Gastrocnemius medialis (tissue), 4 donors: ENCODE results near the gene CCDC126. TPM values are rescaled to one million over a fixed set of nuclear protein-coding genes. Genes with fewer than 3 reads are reported as not detected.
A peak's percentile ranks its signal among the peaks of the same experiment; 100 is the strongest.

Experiments used
- ATAC-seq, 2 donors: fragments of 150-250 bp; one replicate each; pipeline ENCODE4 v1.9.1; 2016
- DNase-seq, 2 donors: peaks; one replicate each; pipeline ENCODE4 v3.0.0-alpha.2; 2019
- H3K27ac ChIP-seq, 4 donors: fragments of 200-600 bp; sonication (generic); 1 replicate in 1 of 4; 2 replicates in 3 of 4; pipeline ENCODE4 v1.5.1; 2016 to 2018; ENCODE audit warnings: mild to moderate bottlenecking in 2 of 4, moderate library complexity in 1 of 4
- H3K27me3 ChIP-seq, 3 donors: fragments of 200-600 bp; sonication (generic) in 2 of 3; 1 replicate in 1 of 3; 2 replicates in 2 of 3; pipeline versions ENCODE4 v1.5.1 to v1.6.0; 2016 to 2019; ENCODE audit warnings: mild to moderate bottlenecking in 1 of 3, moderate library complexity in 1 of 3
- H3K36me3 ChIP-seq, 2 donors: fragments of 200-600 bp; sonication (generic) in 1 of 2; one replicate each; pipeline ENCODE4 v1.5.1; 2017 to 2018
- H3K4me1 ChIP-seq, 2 donors: fragments of 200-600 bp; sonication (generic) in 1 of 2; one replicate each; pipeline ENCODE4 v1.5.1; 2016 to 2017; ENCODE audit warnings: mild to moderate bottlenecking in 2 of 2
- H3K4me3 ChIP-seq, 4 donors: fragments of 200-600 bp; sonication (generic) in 3 of 4; 1 replicate in 1 of 4; 2 replicates in 3 of 4; pipeline ENCODE4 v1.5.1; 2016 to 2019; ENCODE audit warnings: mild to moderate bottlenecking in 2 of 4
- H3K9me3 ChIP-seq, 3 donors: fragments of 200-600 bp; sonication (generic) in 2 of 3; 1 replicate in 1 of 3; 2 replicates in 2 of 3; pipeline ENCODE4 v1.5.1; 2016 to 2019
- CTCF ChIP-seq, 5 experiments: fragments of 450-650 bp in 3 of 5; fragments of 200-600 bp in 2 of 5; sonication (generic) in 2 of 5; IDR thresholded peaks in 4 of 5; conservative IDR thresholded peaks in 1 of 5; 1 replicate in 4 of 5; 2 replicates in 1 of 5; pipeline ENCODE4 v1.5.1; 2016 to 2019; ENCODE audit warnings: antibody characterized with exemption in 5 of 5, mild to moderate bottlenecking in 3 of 5, moderate library complexity in 3 of 5
- POLR2A ChIP-seq, 2 donors: fragments of 450-650 bp; IDR thresholded peaks; one replicate each; pipeline ENCODE4 v1.6.1; 2017; ENCODE audit warnings: antibody characterized with exemption in 2 of 2, mild to moderate bottlenecking in 2 of 2, moderate library complexity in 2 of 2
- in situ Hi-C, 4 donors: fragments of 200-750 bp; cut with MboI; loops; one replicate each; pipeline versions ENCODE4 v1.15.0 to v1.8.0; 2017; ENCODE audit warnings: low sequenced_read_pairs in 4 of 4
- intact Hi-C: fragments of 100-400 bp; cut with DNase I; formaldehyde crosslinking; loops from one replicate; pipeline ENCODE4 v1.15.1; 2023; ENCODE audit warnings: low total_unique reads
- total RNA-seq, 4 donors: library from RNA; depleted of rRNA; stranded (reverse); fragments of >200 nt; gene quantifications; one replicate each; pipeline versions ENCODE4 v1.1.0 to v1.2.3, GENCODE V29; 2016

The CCDC126 gene
- total RNA-seq, 4 donors from 2014 or later: 12.0 to 23.1 (median 20.2) TPM

- H3K27ac ChIP-seq: no peak overlapping the region
- H3K36me3 ChIP-seq: no peaks in the 10 kb centered on the region
- no peaks in the 10 kb centered on the region for H3K4me1 ChIP-seq
- H3K9me3 ChIP-seq: no peaks in the 10 kb centered on the region
- TF ChIP-seq CTCF (IDR thresholded peaks at IDR 0.05 in 4 of 5, conservative IDR thresholded peaks at IDR 0.05 in 1 of 5): no peak
- no peak for TF ChIP-seq POLR2A (IDR thresholded peaks at IDR 0.05)
- ATAC-seq (no peak), DNase-seq (no peak)
- in situ Hi-C loops: no loop called here
- H3K4me3 ChIP-seq: no peak overlapping the region
- intact Hi-C loops: no loop called here
- no peaks in the 10 kb centered on the region for H3K27me3 ChIP-seq
Measured at GRCh38 chr7:23586159-23586558, 11.0 kb upstream of the CCDC126 start.

GRCh38 chr7:23590529-23590928 is 6.7 kb upstream of the CCDC126 start:
- in situ Hi-C loops: no loop called here
- Histone ChIP-seq H3K9me3 (no peaks in the 10 kb centered on the region), H3K27me3 (no peaks in the 10 kb centered on the region), H3K4me3 (no peak overlapping the region), H3K4me1 (no peaks in the 10 kb centered on the region), H3K36me3 (no peaks in the 10 kb centered on the region), H3K27ac (no peak overlapping the region)
- ATAC-seq (no peak), DNase-seq (no peak)
- no peak for TF ChIP-seq POLR2A (IDR thresholded peaks at IDR 0.05)
- no peak for TF ChIP-seq CTCF (IDR thresholded peaks at IDR 0.05 in 4 of 5, conservative IDR thresholded peaks at IDR 0.05 in 1 of 5)
- intact Hi-C loops: no loop called here

- peaks cover 6 to 8% of the 10 kb centered on the region in 2 donors for H3K4me1 ChIP-seq
- ATAC-seq: no peak
- H3K27me3 ChIP-seq: no peaks in the 10 kb centered on the region
- intact Hi-C loops: no loop called here
- no peaks in the 10 kb centered on the region for H3K36me3 ChIP-seq
- no peak for DNase-seq
- H3K27ac ChIP-seq: no peak overlapping the region
- H3K4me3 ChIP-seq: no peak overlapping the region
- no peak for TF ChIP-seq POLR2A (IDR thresholded peaks at IDR 0.05)
- TF ChIP-seq CTCF (IDR thresholded peaks at IDR 0.05 in 4 of 5, conservative IDR thresholded peaks at IDR 0.05 in 1 of 5): no peak
- in situ Hi-C loops: no loop called here
- no peaks in the 10 kb centered on the region for H3K9me3 ChIP-seq
Measured at GRCh38 chr7:23593706-23594105, 3.5 kb upstream of the CCDC126 start.

- Histone ChIP-seq H3K4me1 (peaks cover 17 to 20% of the 10 kb centered on the region in 2 donors), H3K27me3 (no peaks in the 10 kb centered on the region), H3K9me3 (no peaks in the 10 kb centered on the region), H3K4me3 (no peak overlapping the region), H3K27ac (no peak overlapping the region), H3K36me3 (no peaks in the 10 kb centered on the region)
- TF ChIP-seq CTCF (IDR thresholded peaks at IDR 0.05 in 4 of 5, conservative IDR thresholded peaks at IDR 0.05 in 1 of 5) (no peak), POLR2A (IDR thresholded peaks at IDR 0.05) (no peak)
- intact Hi-C loops: no loop called here
- in situ Hi-C loops: no loop called here
- ATAC-seq (no peak), DNase-seq (no peak)
Measured at GRCh38 chr7:23594879-23595604, 2.1 kb upstream of the CCDC126 start.

GRCh38 chr7:23598296-23598695 is 1.1 kb downstream of the CCDC126 start:
- H3K27ac ChIP-seq: peak overlapping the region; percentile 91 to 97 (median 96)
- no peaks in the 10 kb centered on the region for H3K27me3 ChIP-seq
- H3K36me3 ChIP-seq: no peaks in the 10 kb centered on the region
- H3K9me3 ChIP-seq: no peaks in the 10 kb centered on the region
- DNase-seq (no peak), ATAC-seq (no peak)
- peaks cover 20 to 33% of the 10 kb centered on the region in 2 donors for H3K4me1 ChIP-seq
- no peak for TF ChIP-seq CTCF (IDR thresholded peaks at IDR 0.05 in 4 of 5, conservative IDR thresholded peaks at IDR 0.05 in 1 of 5)
- no peak for TF ChIP-seq POLR2A (IDR thresholded peaks at IDR 0.05)
- H3K4me3 ChIP-seq: peak overlapping the region; percentile 69 to 90 (median 74)
- intact Hi-C loops (no loop called here), in situ Hi-C loops (no loop called here)
